HCT116 (cell line): Measurements from ENCODE around the gene ZP1.

Experiments used
- CTCF ChIP-seq, 3 experiments: fragments of 200-600 bp in 1 of 3; sonication (generic) in 1 of 3; IDR thresholded peaks in 2 of 3; conservative IDR thresholded peaks in 1 of 3; 2 replicates each; pipeline ENCODE4 v1.5.1; 2012 to 2017; ENCODE audit warnings: low read depth in 2 of 3, low read length in 2 of 3, antibody characterized with exemption in 1 of 3, borderline replicate concordance in 1 of 3, control low read depth in 1 of 3, mild to moderate bottlenecking in 1 of 3, mixed read lengths in 1 of 3, mixed run types in 1 of 3, moderate library complexity in 1 of 3; ENCODE audit not compliant: insufficient read depth in 1 of 3
- EZH2phosphoT487 ChIP-seq: fragments of 200-600 bp; IDR thresholded peaks from 2 replicates; pipeline ENCODE4 v1.6.1; 2018; ENCODE audit warnings: antibody characterized with exemption, borderline replicate concordance
- POLR2AphosphoS5 ChIP-seq: IDR thresholded peaks from 2 replicates; pipeline ENCODE4 v1.6.1; 2011; ENCODE audit warnings: mild to moderate bottlenecking, low read depth, low read length, moderate library complexity
- REST ChIP-seq: IDR thresholded peaks from 2 replicates; pipeline ENCODE4 v1.6.1; 2012; ENCODE audit warnings: low read depth
- YY1 ChIP-seq: IDR thresholded peaks from 2 replicates; pipeline ENCODE4 v1.6.1; 2011; ENCODE audit warnings: low read length, low read depth, moderate library complexity, mild to moderate bottlenecking; ENCODE audit not compliant: insufficient replicate concordance; ENCODE audit errors: extremely low read depth
- ZNF274 ChIP-seq: fragments of 200-500 bp; sonication (Bioruptor generic); IDR thresholded peaks from 2 replicates; pipeline ENCODE4 v1.6.1; 2014; ENCODE audit warnings: mild to moderate bottlenecking, low read depth, low read length, inconsistent platforms
- TF ChIP-seq, protein P1 (sequence below): IDR thresholded peaks from 2 replicates; pipeline ENCODE4 v1.6.1; 2012

DNA sequence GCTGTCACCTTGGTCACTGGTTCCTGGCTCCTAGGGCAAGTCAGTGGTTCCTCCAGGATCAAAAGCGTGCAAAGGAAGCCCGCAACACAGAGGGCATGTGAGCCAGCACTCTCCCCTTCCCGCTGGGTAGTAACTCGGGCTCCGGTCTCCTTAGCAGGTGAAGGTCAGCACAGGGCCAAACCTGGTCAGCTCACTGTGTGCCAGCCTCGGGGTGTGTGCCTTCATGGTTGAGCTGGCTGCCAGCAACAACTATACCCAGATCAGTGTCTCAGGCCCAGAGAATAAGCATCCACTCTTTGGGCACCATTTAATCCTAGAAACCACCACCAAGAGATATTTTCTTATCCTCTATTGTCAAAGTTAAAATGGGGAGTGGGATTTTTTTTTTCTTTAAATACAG, 41.6 kb upstream of the ZP1 start:
- no peak for TF ChIP-seq POLR2AphosphoS5
- no peak for TF ChIP-seq CTCF (IDR thresholded peaks at IDR 0.05 in 2 of 3, conservative IDR thresholded peaks at IDR 0.05 in 1 of 3; ENCODE audit: borderline replicate concordance in 1 of 3, insufficient read depth in 1 of 3, low read depth in 2 of 3, low read length in 2 of 3)
- no peak for TF ChIP-seq ZNF274
- TF ChIP-seq, protein P1, sequence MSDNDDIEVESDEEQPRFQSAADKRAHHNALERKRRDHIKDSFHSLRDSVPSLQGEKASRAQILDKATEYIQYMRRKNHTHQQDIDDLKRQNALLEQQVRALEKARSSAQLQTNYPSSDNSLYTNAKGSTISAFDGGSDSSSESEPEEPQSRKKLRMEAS, result no peak
- no peak for TF ChIP-seq REST
- TF ChIP-seq YY1, result no peak
- no peak for TF ChIP-seq EZH2phosphoT487
